ENCODE results near the gene BTBD9.

GRCh38 chr6:38150681-38151296, 488.9 kb downstream of the BTBD9 start:
- TF ChIP-seq CTCF (IDR thresholded peaks at IDR 0.05) (no peak), POLR2A (IDR thresholded peaks at IDR 0.05) (no peak)
